DMS153 treated with DMSO at 0.1 percent for 48 hours (cell line): ENCODE data around the gene FAM83G.
"Not testable (repeated sequence)": the region's sequence is repeated elsewhere in the genome, so short reads cannot be mapped to it uniquely, and the experiment has no call there.

Source experiments
- DNase-seq: peaks from one replicate; lab custom pipeline; 2025; ENCODE audit not compliant: unreplicated experiment; lab: John Stamatoyannopoulos, UW

The FAM83G gene

GRCh38 chr17:19024101-19025078 lies 19.8 kb upstream of the FAM83G start:
- DNase-seq, result no peak

GRCh38 chr17:19023209-19023999 lies 18.8 kb upstream of the FAM83G start:
- no peak for DNase-seq

GRCh38 chr17:19022747-19023146 lies 18.2 kb upstream of the FAM83G start:
- DNase-seq, result no peak

- DNase-seq, result no peak
These were observed 17.6 kb upstream of the FAM83G start for GRCh38 chr17:19022128-19022527.

- DNase-seq, result no peak
These were observed 17.1 kb upstream of the FAM83G start for GRCh38 chr17:19021622-19022083.

GRCh38 chr17:19021011-19021621 lies 16.6 kb upstream of the FAM83G start:
- not testable (repeated sequence) for DNase-seq

GRCh38 chr17:19020016-19020415 lies 15.5 kb upstream of the FAM83G start:
- no peak for DNase-seq

- no peak for DNase-seq
These were observed 14.7 kb upstream of the FAM83G start for GRCh38 chr17:19019041-19019941.

- no peak for DNase-seq
These were observed 14.0 kb upstream of the FAM83G start for GRCh38 chr17:19018600-19018950.

GRCh38 chr17:19017804-19018599 lies 13.4 kb upstream of the FAM83G start:
- DNase-seq, result no peak

- no peak for DNase-seq
These were observed 12.8 kb upstream of the FAM83G start for GRCh38 chr17:19017401-19017800.

GRCh38 chr17:19016881-19017280 lies 12.3 kb upstream of the FAM83G start:
- DNase-seq, result no peak

GRCh38 chr17:19016297-19016696 lies 11.7 kb upstream of the FAM83G start:
- no peak for DNase-seq

GRCh38 chr17:19015428-19015827 lies 10.9 kb upstream of the FAM83G start:
- DNase-seq, result no peak

- no peak for DNase-seq
These were observed 10.2 kb upstream of the FAM83G start for GRCh38 chr17:19014628-19015215.

GRCh38 chr17:19013806-19014627 lies 9.5 kb upstream of the FAM83G start:
- no peak for DNase-seq

- DNase-seq, result no peak
These were observed 8.7 kb upstream of the FAM83G start for GRCh38 chr17:19013226-19013625.
